ENCODE measurements around the gene PTPRG. TPM values are rescaled to one million over a fixed set of nuclear protein-coding genes. Genes with fewer than 3 reads are reported as not detected.

The PTPRG gene
- polyA plus RNA-seq, 3 donors, result not detected

DNA sequence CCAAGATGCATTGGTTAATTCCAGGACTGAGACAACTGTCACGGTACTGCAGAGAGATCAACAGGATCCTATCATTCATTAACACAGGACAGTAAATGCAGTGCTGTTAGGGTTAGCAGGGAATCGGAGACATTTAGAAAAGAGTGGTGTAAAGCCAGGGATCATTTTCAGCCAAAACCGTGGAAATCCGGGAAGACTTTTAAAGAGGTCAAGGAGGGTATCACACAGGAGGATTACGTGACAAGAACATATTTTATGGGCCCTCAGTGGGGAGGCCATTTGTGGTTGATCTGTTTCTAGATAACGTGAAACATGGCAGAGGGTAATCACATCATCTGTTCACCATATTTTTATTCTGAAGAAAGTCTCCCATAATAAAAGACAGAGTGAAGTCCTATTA is 216.1 kb downstream of the PTPRG start:
- no peak overlapping the region for H2AFZ ChIP-seq (ENCODE audit: insufficient read depth, low read depth, low read length, poor library complexity, severe bottlenecking)
- TF ChIP-seq, protein P1, sequence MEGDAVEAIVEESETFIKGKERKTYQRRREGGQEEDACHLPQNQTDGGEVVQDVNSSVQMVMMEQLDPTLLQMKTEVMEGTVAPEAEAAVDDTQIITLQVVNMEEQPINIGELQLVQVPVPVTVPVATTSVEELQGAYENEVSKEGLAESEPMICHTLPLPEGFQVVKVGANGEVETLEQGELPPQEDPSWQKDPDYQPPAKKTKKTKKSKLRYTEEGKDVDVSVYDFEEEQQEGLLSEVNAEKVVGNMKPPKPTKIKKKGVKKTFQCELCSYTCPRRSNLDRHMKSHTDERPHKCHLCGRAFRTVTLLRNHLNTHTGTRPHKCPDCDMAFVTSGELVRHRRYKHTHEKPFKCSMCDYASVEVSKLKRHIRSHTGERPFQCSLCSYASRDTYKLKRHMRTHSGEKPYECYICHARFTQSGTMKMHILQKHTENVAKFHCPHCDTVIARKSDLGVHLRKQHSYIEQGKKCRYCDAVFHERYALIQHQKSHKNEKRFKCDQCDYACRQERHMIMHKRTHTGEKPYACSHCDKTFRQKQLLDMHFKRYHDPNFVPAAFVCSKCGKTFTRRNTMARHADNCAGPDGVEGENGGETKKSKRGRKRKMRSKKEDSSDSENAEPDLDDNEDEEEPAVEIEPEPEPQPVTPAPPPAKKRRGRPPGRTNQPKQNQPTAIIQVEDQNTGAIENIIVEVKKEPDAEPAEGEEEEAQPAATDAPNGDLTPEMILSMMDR (IDR thresholded peaks at IDR 0.05), result no peak
- Mint-ChIP-seq H3K36me3 (no peaks in the 10 kb centered on the region), H3K9me3 (peaks cover 0 to 8% (median 4%) of the 10 kb centered on the region in 7 donors), H3K4me1 (no peaks in the 10 kb centered on the region), H3K27me3 (ENCODE audit: low read depth in 3 of 3) (peaks cover 0 to 2% (median 0%) of the 10 kb centered on the region in 3 donors), H3K4me3 (no peak overlapping the region), H3K27ac (no peak overlapping the region)
- no peak overlapping the region for H3K27ac ChIP-seq (ENCODE audit: low read depth in 1 of 2, low read length in 2 of 2)
- H3K4me3 ChIP-seq (replicated peaks in 1 of 3; ENCODE audit: low read depth in 2 of 3, low read length in 3 of 3), result no peak overlapping the region
- H3K36me3 ChIP-seq (replicated peaks in 1 of 2; ENCODE audit: control insufficient read depth in 1 of 2, insufficient read depth in 2 of 2, low read length in 2 of 2), result no peaks in the 10 kb centered on the region
- no peaks in the 10 kb centered on the region for H4K20me1 ChIP-seq (ENCODE audit: insufficient read depth, low read length)
- intact Hi-C loops (cut with micrococcal nuclease), result no loop called here
- H3K9me3 ChIP-seq (replicated peaks in 1 of 2; ENCODE audit: control insufficient read depth in 1 of 2, insufficient read depth in 1 of 2, low read length in 2 of 2), result no peaks in the 10 kb centered on the region
- no peak overlapping the region for H3K4me2 ChIP-seq (replicated peaks; ENCODE audit: extremely low read depth, low read length, poor library complexity, severe bottlenecking)
- H3K27me3 ChIP-seq (ENCODE audit: control insufficient read depth in 2 of 2, insufficient read depth in 2 of 2, low read length in 2 of 2), result no peaks in the 10 kb centered on the region
- WGBS (ENCODE audit: insufficient coverage), result 83% methylated on average over 4 of the region's 6 CpGs
- no peaks in the 10 kb centered on the region for H3K79me2 ChIP-seq (ENCODE audit: insufficient read depth, low read length)
- no peak for DNase-seq
- no peaks in the 10 kb centered on the region for H3K4me1 ChIP-seq (ENCODE audit: control insufficient read depth in 1 of 2, insufficient read depth in 2 of 2, low read length in 2 of 2)
- no peak overlapping the region for H3K9ac ChIP-seq (ENCODE audit: insufficient read depth, low read length, poor library complexity, severe bottlenecking)

DNA sequence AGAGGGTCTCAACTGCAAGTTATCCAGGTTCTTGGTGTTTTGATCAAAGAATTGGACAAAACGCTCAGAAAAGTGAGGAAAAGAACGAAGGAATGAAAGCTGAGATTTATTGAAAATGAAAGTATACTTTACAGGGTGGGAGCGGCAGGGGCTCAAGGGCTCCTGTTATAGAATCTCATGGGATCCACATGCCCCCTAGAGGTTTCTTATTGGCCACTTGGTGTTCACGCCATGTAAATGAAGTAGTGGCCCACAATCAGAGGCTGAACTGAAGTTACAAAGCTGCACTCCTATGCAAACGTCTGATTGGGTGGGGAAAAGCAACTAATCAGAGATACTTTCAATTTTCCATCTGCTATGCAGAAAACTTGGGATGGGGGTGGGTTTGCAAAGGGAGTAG is 216.7 kb downstream of the PTPRG start:
- Mint-ChIP-seq H3K27me3 (ENCODE audit: low read depth in 3 of 3) (peaks cover 0 to 2% (median 0%) of the 10 kb centered on the region in 3 donors), H3K4me3 (no peak overlapping the region), H3K36me3 (no peaks in the 10 kb centered on the region), H3K4me1 (no peaks in the 10 kb centered on the region), H3K27ac (no peak overlapping the region), H3K9me3 (peaks cover 0 to 8% (median 4%) of the 10 kb centered on the region in 7 donors)
- H3K9me3 ChIP-seq (replicated peaks in 1 of 2; ENCODE audit: control insufficient read depth in 1 of 2, insufficient read depth in 1 of 2, low read length in 2 of 2), result no peaks in the 10 kb centered on the region
- intact Hi-C loops (cut with micrococcal nuclease), result no loop called here
- no peaks in the 10 kb centered on the region for H3K36me3 ChIP-seq (replicated peaks in 1 of 2; ENCODE audit: control insufficient read depth in 1 of 2, insufficient read depth in 2 of 2, low read length in 2 of 2)
- no peak overlapping the region for H2AFZ ChIP-seq (ENCODE audit: insufficient read depth, low read depth, low read length, poor library complexity, severe bottlenecking)
- no peak overlapping the region for H3K9ac ChIP-seq (ENCODE audit: insufficient read depth, low read length, poor library complexity, severe bottlenecking)
- H3K4me1 ChIP-seq (ENCODE audit: control insufficient read depth in 1 of 2, insufficient read depth in 2 of 2, low read length in 2 of 2), result no peaks in the 10 kb centered on the region
- H3K79me2 ChIP-seq (ENCODE audit: insufficient read depth, low read length), result no peaks in the 10 kb centered on the region
- TF ChIP-seq, protein P1 (IDR thresholded peaks at IDR 0.05), result no peak
- no peak overlapping the region for H3K4me3 ChIP-seq (replicated peaks in 1 of 3; ENCODE audit: low read depth in 2 of 3, low read length in 3 of 3)
- H3K27me3 ChIP-seq (ENCODE audit: control insufficient read depth in 2 of 2, insufficient read depth in 2 of 2, low read length in 2 of 2), result no peaks in the 10 kb centered on the region
- WGBS (ENCODE audit: insufficient coverage), result 100% methylated on average over 3 of the region's 5 CpGs
- DNase-seq, result no peak
- no peak overlapping the region for H3K27ac ChIP-seq (ENCODE audit: low read depth in 1 of 2, low read length in 2 of 2)
- H3K4me2 ChIP-seq (replicated peaks; ENCODE audit: extremely low read depth, low read length, poor library complexity, severe bottlenecking), result no peak overlapping the region
- no peaks in the 10 kb centered on the region for H4K20me1 ChIP-seq (ENCODE audit: insufficient read depth, low read length)
